Measurements from ENCODE around the gene PALLD. TPM values are rescaled to one million over a fixed set of nuclear protein-coding genes. Genes with fewer than 3 reads are reported as not detected.

PALLD gene
- total RNA-seq, 1 donor from 2014 or later = 85.7 TPM

GRCh38 chr4:168831919-168832762 lies 335.3 kb downstream of the PALLD start:
- DNase-seq (ENCODE audit: low spot score) = peak; percentile 89
- H3K4me3 Mint-ChIP-seq = peak overlapping the region; percentile 96
- peaks cover 52% of the 10 kb centered on the region for H3K79me2 ChIP-seq (ENCODE audit: low read depth)

GRCh38 chr4:168832763-168833575 lies 336.1 kb downstream of the PALLD start:
- Histone ChIP-seq H3K4me3 (peak overlapping the region; percentile 84), H2AFZ (replicated peaks) (no peak overlapping the region), H3K4me1 (peaks cover 27% of the 10 kb centered on the region), H3K9me3 (ENCODE audit: low read depth) (no peaks in the 10 kb centered on the region), H3K27me3 (no peaks in the 10 kb centered on the region), H3K9ac (peak overlapping the region; percentile 85), H4K20me1 (ENCODE audit: low read depth) (peaks cover 54% of the 10 kb centered on the region), H3K4me2 (peak overlapping the region; percentile 92), H3K36me3 (peaks cover 5% of the 10 kb centered on the region), H3K27ac (peak overlapping the region; percentile 89), H3K79me2 (ENCODE audit: low read depth) (peaks cover 61% of the 10 kb centered on the region), H3F3A (ENCODE audit: low read depth) (peaks cover 13% of the 10 kb centered on the region)
- Mint-ChIP-seq H3K36me3 (peaks cover 30% of the 10 kb centered on the region), H3K27ac (peak overlapping the region; percentile 98), H3K4me1 (peaks cover 51% of the 10 kb centered on the region), H3K27me3 (ENCODE audit: insufficient read depth, low read depth) (peaks cover 5% of the 10 kb centered on the region), H3K9me3 (peaks cover 9% of the 10 kb centered on the region), H3K4me3 (peak overlapping the region; percentile 96)
- peak; percentile 79 for DNase-seq (ENCODE audit: low spot score)
- TF ChIP-seq EZH2phosphoT487 (IDR thresholded peaks at IDR 0.05) = peak; percentile 35
- no peak for TF ChIP-seq EZH2 (IDR thresholded peaks at IDR 0.05)
- TF ChIP-seq CTCF (IDR thresholded peaks at IDR 0.05) = peak; percentile 67

More at GRCh38 chr4:168831919-168832762, 335.3 kb downstream of the PALLD start:
- peak overlapping the region; percentile 89 for H3K27ac ChIP-seq
- H2AFZ ChIP-seq (replicated peaks) = peak overlapping the region; percentile 90
- H3K4me1 Mint-ChIP-seq = peaks cover 49% of the 10 kb centered on the region
- TF ChIP-seq CTCF (IDR thresholded peaks at IDR 0.05) (no peak), EZH2phosphoT487 (IDR thresholded peaks at IDR 0.05) (no peak), EZH2 (IDR thresholded peaks at IDR 0.05) (no peak)
- H4K20me1 ChIP-seq (ENCODE audit: low read depth) = peaks cover 46% of the 10 kb centered on the region
- H3F3A ChIP-seq (ENCODE audit: low read depth) = peaks cover 13% of the 10 kb centered on the region
- H3K27me3 Mint-ChIP-seq (ENCODE audit: insufficient read depth, low read depth) = peaks cover 3% of the 10 kb centered on the region
- H3K36me3 Mint-ChIP-seq = peaks cover 23% of the 10 kb centered on the region
- peak overlapping the region; percentile 98 for H3K27ac Mint-ChIP-seq
- peak overlapping the region; percentile 92 for H3K4me2 ChIP-seq
- no peaks in the 10 kb centered on the region for H3K9me3 ChIP-seq (ENCODE audit: low read depth)
- no peaks in the 10 kb centered on the region for H3K27me3 ChIP-seq
- H3K4me1 ChIP-seq = peaks cover 27% of the 10 kb centered on the region
- H3K36me3 ChIP-seq = peaks cover 1% of the 10 kb centered on the region
- peaks cover 3% of the 10 kb centered on the region for H3K9me3 Mint-ChIP-seq
- H3K9ac ChIP-seq = peak overlapping the region; percentile 85
- peak overlapping the region; percentile 84 for H3K4me3 ChIP-seq

GRCh38 chr4:168833881-168834280 lies 337.0 kb downstream of the PALLD start:
- Mint-ChIP-seq H3K27ac (no peak overlapping the region), H3K4me3 (peak overlapping the region; percentile 96), H3K27me3 (ENCODE audit: insufficient read depth, low read depth) (peaks cover 5% of the 10 kb centered on the region), H3K4me1 (peaks cover 48% of the 10 kb centered on the region), H3K36me3 (peaks cover 36% of the 10 kb centered on the region), H3K9me3 (peaks cover 13% of the 10 kb centered on the region)
- peaks cover 62% of the 10 kb centered on the region for H4K20me1 ChIP-seq (ENCODE audit: low read depth)
- no peaks in the 10 kb centered on the region for H3K9me3 ChIP-seq (ENCODE audit: low read depth)
- H3K27ac ChIP-seq = no peak overlapping the region
- H3K4me2 ChIP-seq = peak overlapping the region; percentile 92
- peaks cover 5% of the 10 kb centered on the region for H3K36me3 ChIP-seq
- no peaks in the 10 kb centered on the region for H3K27me3 ChIP-seq
- H3K79me2 ChIP-seq (ENCODE audit: low read depth) = peaks cover 70% of the 10 kb centered on the region
- peak overlapping the region; percentile 85 for H3K9ac ChIP-seq
- peaks cover 27% of the 10 kb centered on the region for H3K4me1 ChIP-seq
- H3K4me3 ChIP-seq = peak overlapping the region; percentile 84
- peaks cover 8% of the 10 kb centered on the region for H3F3A ChIP-seq (ENCODE audit: low read depth)
- no peak overlapping the region for H2AFZ ChIP-seq (replicated peaks)
- DNase-seq (ENCODE audit: low spot score) = no peak
- TF ChIP-seq EZH2phosphoT487 (IDR thresholded peaks at IDR 0.05) (no peak), EZH2 (IDR thresholded peaks at IDR 0.05) (no peak), CTCF (IDR thresholded peaks at IDR 0.05) (no peak)
